Esophagus squamous epithelium (tissue), 4 donors: ENCODE data around the gene CD209.

Source experiments
- POLR2A ChIP-seq, 4 donors: fragments of 450-650 bp; IDR thresholded peaks; one replicate each; pipeline ENCODE4 v1.6.1; 2017; ENCODE audit warnings: antibody characterized with exemption in 4 of 4, mild to moderate bottlenecking in 4 of 4, moderate library complexity in 3 of 4
- TF ChIP-seq, protein P1 (sequence below), 6 experiments: fragments of 450-650 bp in 4 of 6; fragments of 200-600 bp in 2 of 6; sonication (generic) in 2 of 6; IDR thresholded peaks; one replicate each; pipeline ENCODE4 v1.5.1; 2016 to 2019; ENCODE audit warnings: antibody characterized with exemption in 6 of 6, mild to moderate bottlenecking in 4 of 6, moderate library complexity in 4 of 6

DNA sequence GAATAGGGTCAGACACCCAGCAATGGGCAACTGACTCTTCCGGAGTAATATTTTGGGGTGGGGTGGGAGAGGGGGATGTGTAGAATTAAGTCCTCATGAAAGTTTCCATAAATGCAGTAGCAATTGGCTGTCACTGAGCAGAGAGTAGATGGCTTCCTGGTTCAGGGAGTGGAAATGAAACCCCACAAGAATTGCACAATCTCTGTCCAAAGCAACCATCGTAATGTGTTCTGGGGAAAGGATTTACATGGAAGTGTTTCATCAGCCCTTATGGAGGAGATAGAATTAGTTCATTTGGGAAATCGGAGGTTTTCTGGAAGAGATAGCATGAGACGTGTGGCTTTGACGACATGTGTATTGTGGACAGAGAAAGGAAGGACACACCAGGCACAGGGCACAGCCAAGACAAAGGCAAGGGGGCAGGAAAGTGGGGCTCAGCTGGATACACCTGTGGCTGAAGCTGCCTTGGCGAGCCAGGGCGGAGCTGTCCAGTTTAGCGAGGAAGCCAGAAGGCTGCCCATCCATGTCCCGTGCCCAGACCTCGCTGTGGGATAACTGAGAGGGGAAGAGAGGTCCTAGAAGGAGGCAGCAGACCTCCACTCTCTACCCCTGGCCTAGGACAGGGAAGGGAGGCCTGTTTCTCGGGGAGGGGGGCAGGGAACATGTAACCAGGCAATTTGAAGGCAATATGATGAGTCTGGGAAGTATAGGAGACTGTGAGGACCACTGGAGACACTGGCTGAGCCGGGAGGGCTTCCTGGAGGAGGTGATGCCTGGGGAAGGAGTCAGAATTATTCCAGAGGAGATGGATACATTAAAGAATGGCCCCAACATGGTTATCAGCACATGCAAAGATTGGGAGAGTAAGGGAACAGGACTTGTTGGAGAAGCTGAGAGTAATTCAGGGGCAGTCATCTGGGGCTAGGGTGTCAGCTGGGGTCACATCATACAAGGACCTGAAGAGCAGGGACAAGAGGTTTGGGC, 12.8 kb downstream of the CD209 start:
- TF ChIP-seq, protein P1, sequence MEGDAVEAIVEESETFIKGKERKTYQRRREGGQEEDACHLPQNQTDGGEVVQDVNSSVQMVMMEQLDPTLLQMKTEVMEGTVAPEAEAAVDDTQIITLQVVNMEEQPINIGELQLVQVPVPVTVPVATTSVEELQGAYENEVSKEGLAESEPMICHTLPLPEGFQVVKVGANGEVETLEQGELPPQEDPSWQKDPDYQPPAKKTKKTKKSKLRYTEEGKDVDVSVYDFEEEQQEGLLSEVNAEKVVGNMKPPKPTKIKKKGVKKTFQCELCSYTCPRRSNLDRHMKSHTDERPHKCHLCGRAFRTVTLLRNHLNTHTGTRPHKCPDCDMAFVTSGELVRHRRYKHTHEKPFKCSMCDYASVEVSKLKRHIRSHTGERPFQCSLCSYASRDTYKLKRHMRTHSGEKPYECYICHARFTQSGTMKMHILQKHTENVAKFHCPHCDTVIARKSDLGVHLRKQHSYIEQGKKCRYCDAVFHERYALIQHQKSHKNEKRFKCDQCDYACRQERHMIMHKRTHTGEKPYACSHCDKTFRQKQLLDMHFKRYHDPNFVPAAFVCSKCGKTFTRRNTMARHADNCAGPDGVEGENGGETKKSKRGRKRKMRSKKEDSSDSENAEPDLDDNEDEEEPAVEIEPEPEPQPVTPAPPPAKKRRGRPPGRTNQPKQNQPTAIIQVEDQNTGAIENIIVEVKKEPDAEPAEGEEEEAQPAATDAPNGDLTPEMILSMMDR (IDR thresholded peaks at IDR 0.05), result no peak
- no peak for TF ChIP-seq POLR2A (IDR thresholded peaks at IDR 0.05)
